ENCODE results near the gene LPCAT3.

DNA sequence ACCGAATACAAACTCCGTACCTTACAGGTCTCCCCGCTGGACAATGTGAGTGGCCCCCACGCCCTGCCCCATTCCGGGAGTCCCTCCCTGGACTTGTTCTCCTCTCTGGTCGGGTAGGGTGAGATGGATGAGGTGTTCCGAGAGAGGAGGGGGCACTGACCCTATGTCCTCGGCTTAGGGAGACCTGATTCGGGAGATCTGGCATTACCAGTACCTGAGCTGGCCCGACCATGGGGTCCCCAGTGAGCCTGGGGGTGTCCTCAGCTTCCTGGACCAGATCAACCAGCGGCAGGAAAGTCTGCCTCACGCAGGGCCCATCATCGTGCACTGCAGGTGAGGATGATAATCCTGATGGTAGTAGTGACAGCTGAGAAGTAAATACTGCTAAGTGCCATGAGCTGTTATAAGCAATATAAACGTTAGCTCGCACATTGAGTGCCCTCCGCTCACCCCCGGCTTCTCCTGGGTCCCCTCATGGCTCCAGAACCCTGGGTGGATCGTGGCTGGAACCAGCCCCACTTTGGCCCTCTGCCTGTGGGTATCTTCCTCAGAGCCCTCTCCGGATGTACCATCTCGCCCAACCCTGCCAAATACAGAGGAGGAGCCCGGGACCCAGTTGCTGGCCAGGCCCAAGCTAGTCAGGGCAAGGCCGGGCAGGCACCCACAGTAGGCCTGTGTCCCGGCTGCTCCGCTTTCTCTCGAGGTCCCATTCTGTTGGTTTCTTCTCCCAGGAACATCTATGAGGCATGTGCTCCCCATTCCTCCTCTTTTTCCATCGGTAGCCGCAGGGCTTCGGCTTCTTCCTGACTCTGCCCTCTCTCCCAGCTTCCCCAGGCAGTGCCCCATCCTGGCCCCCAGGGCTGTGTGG lies 60.3 kb downstream of the LPCAT3 start:
- TF ChIP-seq POLR2A (IDR thresholded peaks at IDR 0.05): no peak
- TF ChIP-seq, protein P1, sequence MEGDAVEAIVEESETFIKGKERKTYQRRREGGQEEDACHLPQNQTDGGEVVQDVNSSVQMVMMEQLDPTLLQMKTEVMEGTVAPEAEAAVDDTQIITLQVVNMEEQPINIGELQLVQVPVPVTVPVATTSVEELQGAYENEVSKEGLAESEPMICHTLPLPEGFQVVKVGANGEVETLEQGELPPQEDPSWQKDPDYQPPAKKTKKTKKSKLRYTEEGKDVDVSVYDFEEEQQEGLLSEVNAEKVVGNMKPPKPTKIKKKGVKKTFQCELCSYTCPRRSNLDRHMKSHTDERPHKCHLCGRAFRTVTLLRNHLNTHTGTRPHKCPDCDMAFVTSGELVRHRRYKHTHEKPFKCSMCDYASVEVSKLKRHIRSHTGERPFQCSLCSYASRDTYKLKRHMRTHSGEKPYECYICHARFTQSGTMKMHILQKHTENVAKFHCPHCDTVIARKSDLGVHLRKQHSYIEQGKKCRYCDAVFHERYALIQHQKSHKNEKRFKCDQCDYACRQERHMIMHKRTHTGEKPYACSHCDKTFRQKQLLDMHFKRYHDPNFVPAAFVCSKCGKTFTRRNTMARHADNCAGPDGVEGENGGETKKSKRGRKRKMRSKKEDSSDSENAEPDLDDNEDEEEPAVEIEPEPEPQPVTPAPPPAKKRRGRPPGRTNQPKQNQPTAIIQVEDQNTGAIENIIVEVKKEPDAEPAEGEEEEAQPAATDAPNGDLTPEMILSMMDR (IDR thresholded peaks at IDR 0.05): no peak

Measured in thyroid gland (tissue), 4 donors.